NCI-H446 treated with DMSO at 0.1 percent for 48 hours (cell line): ENCODE results near the gene ATXN2.

Experiments
- DNase-seq: peaks from one replicate; lab custom pipeline; 2025; lab: John Stamatoyannopoulos, UW

The ATXN2 gene

DNA sequence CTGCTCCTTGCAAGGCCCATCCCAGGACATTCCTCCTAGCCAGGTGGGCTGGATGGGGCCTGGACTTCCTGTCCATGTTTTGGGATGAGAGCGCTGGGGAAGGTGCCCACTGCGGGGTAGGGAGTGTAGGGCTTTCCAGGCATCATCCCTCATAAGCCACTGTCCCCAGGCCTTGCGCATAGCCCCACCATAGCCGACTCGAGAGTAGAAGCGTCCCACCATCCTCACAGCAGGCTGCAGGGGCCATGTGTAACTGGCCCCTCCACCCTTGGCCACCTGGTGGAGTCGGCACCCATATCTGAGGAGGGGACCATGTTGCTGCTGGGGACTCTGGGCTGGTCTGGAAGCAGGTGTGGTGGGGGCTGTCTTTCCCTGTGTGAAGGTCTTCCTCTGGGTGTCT is 162.8 kb downstream of the ATXN2 start:
- DNase-seq, result no peak

DNA sequence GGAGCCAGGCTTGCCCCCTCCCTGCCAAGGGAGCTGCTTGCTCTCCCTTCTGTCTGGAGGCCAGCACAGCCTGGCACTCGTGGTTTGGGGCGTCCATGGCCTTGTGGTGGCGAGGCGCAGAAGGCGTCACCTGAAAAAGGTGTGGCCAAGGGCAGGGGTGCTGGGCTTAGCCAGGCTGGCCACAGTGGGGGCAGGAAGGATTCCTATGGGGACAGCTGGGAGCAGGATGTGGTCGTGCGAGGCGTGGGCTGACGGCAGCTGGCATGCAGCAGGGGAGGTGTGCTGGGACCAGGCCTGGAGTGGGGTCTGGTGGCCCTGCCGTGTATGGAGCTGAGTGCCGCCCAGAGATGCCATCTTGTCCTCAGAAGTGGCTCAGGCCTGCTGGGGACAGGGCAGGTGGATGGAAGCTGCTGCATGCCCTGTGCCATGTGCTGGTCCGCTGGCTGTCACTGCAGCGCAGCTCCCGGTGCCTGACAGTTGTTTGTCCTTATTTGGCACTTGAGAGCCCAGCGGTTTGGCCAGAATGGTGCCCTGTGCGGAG is 163.4 kb downstream of the ATXN2 start:
- DNase-seq, result no peak

DNA sequence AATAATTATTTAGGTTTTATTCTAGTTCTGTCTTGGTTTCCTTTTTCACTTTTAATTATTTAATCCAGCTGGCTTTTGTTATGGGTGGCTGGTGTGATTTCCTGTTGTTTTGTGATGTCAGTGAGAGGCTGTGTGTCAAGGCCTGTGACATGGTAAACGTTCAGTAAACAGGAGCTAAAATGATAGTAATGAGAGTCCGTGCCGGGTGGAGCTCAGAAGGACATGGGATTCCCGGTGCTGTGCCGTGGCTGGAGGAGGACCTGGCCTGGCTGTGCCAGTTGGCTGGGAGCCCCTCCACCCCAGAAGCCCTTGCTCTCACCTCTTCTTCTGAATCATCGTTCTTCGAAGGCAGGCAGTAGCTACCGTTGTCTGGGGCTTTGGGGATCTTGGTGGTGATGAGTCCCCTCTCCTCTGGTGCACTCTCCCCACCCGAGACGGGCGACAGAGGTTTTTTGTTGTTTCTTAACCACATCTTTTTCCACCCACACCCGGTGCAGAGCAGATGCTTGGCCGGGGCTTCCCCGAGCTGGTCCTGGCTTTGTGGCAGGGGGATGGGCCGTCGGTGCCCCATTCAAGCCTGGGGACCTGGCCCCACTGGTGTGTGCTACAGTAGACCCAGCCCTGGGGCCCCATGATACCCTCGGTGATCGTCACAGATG is 164.3 kb downstream of the ATXN2 start:
- DNase-seq, result no peak

DNA sequence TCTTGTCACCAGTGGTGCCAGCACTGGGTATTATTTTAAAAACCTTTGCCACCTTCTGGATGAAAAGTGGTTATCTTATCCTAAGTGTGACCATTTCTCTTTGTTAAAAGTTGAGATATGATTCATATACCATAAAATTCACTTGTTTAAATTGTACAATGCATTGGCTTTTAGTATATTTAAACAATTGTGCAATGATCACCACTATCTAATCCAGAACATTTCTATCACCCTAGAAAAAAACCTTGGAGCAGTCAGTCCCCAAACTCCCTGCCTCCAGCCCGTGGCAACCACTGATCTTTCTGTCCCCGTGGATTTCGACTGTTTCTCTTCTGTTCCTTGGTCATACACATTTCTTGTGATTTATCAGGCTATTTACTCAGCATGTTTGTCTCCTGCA is 165.1 kb downstream of the ATXN2 start:
- no peak for DNase-seq

- no peak for DNase-seq
Measured at GRCh38 chr12:111431772-111432171, 167.3 kb downstream of the ATXN2 start.

GRCh38 chr12:111430433-111431353 is 168.4 kb downstream of the ATXN2 start:
- no peak for DNase-seq

DNA sequence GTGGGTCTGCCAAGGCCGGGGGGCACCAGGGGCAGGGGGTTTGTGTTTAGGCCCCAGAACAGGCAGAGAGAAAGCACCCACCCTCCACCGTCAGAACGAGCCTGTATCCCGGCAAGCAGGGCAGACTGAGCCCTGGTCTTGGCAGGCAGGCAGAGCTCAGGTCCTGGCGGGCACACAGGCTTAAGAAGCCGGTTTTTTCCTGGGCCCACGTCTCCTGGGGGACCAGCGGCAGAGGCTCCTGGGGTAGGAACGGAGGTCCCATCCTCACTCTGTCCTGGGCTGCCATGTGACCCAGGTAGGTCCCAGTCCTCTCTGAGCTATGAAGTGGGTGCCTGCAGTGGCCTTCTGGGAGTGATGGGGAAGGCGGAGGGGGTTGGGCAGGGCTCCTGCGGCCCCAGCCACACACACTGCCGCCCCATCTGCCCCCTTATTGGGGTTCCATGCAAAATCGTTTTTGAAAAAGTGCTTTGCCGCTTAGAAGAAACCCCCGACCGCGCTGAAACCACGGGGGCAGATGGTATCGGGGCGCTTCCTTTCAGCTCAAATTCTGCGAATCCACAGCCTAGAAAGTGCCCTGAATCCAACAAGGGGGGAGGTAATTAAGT is 169.2 kb downstream of the ATXN2 start:
- DNase-seq, result no peak

DNA sequence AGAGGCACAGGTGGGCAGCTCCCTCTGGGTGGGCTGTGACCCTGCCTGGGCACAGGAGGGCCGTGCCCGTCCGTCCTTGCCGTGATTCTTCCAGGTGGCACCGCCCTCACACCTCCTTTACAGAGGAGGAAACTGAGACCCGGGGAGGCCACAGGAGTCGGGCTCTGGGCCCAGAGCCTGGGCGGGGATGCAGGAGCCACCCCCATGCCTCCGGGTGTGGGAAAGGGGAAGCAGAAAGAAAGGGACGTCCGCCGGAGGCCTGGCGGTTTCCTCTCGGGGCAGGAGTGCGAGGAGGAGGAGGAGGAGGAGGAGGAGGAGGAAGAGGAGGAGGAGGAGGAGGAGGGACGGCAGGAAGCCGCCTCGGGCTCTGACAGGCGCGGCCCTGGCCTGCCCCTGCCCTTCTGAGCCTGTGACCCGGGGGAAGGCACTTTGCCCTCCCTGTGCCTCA is 170.4 kb downstream of the ATXN2 start:
- DNase-seq, result no peak

- no peak for DNase-seq
Measured at GRCh38 chr12:111428081-111428727, 170.9 kb downstream of the ATXN2 start.

DNA sequence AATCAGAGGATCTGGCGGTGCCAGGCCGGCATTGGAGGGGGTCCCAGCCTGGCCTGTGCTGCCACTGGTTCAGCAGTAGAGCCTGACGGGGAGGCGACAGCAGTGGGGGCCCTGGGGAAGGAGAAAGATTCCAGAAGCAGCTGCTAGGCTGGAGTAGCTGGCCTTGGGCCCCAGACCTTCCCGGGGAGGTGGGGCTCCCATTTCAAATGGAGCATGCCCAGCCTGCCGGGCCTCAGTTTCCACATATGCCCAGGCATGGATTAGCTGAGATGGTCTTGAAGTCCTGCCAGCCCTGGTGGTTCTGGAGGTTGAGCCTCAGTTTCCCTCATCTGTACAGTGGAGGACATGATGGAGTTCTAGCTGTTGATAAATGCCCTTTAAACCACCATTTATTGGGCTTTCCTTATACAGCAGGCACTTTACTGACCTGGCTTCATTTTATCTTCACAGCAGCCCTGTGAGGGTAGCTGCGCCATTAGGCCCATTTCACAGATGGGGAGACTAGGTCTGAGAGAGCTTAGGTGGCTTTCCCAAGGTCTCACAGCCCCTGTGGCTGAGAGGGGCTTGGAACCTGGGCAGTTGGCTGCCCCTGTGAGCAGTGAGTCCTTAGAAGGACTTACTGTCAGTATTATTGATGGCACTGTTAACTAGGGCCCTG is 171.6 kb downstream of the ATXN2 start:
- DNase-seq, result no peak

DNA sequence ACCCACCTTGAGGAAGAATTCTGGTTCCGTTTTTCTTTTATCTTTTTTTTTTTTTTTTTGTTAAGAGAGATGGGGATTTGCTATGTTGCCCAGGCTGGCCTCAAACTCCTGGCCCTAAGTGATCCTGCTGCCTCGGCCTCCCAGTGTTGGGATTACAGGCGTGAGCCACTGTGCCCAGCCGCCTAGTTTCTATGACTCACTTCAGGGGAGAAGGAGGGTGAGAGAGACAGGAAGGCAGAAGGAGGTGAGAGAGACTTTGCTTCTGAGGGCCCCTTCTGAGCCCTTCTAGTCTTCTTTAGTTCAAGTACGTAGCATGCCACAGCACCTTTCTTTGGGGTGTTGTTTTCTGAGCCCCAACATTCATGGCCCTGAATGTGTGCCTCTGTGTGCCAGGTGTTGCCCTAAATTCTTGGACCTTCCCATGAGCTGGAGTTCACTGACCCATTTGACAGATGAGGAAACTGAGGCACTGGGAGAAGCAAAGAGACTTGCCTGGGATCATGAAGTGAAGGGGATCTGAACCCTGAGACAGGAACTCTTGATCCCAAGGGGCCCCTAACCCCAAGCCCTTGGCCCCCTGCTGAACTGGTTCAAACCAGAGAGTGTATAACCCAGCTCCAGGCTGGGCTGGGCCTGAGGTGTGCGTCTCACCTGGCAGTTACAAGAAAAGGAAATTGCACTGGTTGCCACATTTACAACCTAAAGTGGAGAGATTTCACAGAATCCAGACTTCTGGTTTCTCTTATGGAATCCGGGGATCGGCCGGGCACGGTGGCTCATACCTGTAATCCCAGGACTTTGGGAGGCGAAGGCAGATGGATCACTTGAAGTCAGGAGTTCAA is 172.6 kb downstream of the ATXN2 start:
- DNase-seq, result no peak

GRCh38 chr12:111425655-111426054 is 173.5 kb downstream of the ATXN2 start:
- no peak for DNase-seq

GRCh38 chr12:111424793-111425251 is 174.3 kb downstream of the ATXN2 start:
- DNase-seq, result no peak

- no peak for DNase-seq
Measured at GRCh38 chr12:111424189-111424792, 174.8 kb downstream of the ATXN2 start.

- no peak for DNase-seq
Measured at GRCh38 chr12:111420494-111420893, 178.6 kb downstream of the ATXN2 start.

GRCh38 chr12:111419784-111420183 is 179.3 kb downstream of the ATXN2 start:
- no peak for DNase-seq

DNA sequence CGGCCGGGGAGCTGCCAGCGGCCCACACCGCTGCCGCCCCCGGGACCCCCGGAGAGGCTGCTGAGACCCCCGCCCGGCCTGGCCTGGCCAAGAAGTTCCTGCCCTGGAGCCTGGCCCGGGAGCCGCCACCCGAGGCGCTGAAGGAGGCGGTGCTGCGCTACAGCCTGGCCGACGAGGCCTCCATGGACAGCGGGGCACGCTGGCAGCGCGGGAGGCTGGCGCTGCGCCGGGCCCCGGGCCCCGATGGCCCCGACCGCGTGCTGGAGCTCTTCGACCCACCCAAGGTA is 180.6 kb downstream of the ATXN2 start:
- no peak for DNase-seq

DNA sequence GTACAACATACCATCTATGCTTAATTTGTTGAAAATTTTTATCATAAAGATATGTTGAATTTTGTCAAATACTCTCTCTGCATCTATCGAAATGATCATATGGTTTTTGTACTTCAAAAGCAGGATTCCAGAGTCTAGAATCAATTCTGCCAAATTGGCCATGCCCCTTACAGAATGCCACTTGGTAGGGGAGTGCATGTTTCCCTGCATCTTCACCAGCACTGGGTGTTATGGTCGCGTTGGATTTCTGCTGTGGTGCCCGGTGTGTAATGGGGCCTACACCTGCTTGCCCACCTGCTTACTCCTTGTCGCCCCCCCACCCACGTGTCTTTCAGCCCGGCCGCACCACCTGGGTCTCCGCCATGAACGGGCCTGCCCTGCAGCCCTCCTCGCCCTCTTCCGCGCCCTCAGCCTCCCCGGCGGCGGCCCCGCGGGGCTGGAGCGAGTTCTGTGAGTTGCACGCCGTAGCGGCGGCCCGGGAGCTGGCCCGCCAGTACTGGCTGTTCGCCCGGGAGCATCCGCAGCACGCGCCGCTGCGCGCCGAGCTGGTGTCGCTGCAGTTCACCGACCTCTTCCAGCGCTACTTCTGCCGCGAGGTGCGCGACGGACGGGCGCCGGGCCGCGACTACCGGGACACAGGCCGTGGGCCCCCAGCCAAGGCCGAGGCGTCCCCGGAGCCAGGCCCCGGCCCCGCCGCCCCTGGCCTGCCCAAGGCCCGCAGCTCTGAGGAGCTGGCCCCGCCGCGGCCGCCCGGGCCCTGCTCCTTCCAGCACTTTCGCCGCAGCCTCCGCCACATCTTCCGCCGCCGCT is 181.1 kb downstream of the ATXN2 start:
- DNase-seq, result no peak

GRCh38 chr12:111417290-111417689 is 181.8 kb downstream of the ATXN2 start:
- no peak for DNase-seq
